ENCODE measurements around the gene RRP8. TPM values are rescaled to one million over a fixed set of nuclear protein-coding genes. Genes with fewer than 3 reads are reported as not detected.

RRP8 gene
- total RNA-seq, 1 donor from 2014 or later: 23.9 TPM

DNA sequence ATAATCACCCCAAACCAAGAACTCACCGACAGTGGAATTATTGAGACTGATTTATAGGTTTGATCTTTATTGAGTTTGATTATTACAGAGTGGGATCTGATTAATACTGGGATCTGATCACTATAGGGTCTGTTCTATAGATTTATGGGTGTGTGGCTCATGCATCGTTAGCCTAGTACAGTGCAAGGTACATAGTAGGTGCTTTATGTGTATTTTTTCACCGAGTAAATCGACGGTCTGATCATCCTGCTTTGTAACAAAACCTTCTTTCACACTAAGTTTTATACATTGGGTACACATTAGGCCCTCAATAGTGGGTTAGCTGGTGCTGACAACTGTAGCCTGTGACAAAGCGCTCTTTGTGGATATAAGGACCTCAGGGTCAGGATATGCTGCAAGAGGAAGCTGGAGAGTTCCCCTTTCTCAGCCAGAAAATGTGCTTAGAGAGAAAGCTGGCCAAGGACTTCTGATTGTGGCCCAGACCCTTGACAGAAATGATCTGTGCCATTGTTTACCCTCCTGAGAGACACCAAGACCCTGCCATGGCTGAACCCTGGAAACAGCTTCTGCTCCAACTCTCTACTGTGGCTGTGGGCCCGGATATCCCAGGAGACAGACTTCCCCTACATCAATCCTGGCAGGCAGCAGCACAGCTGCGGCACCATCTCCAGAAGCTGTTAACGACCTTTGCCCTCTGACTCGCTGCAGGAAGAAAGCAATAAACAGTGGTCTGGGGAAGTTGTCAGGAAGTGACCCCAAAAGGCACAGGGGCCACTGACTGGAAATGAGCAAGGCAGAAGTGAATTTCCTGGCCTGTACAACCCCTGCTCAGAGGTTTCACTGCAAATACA lies 31.9 kb upstream of the RRP8 start:
- H3K4me1 ChIP-seq (ENCODE audit: insufficient read depth, low read length): peaks cover 8% of the 10 kb centered on the region
- Mint-ChIP-seq H3K27me3 (ENCODE audit: low read depth, unreplicated experiment) (peaks cover 23% of the 10 kb centered on the region), H3K27ac (ENCODE audit: unreplicated experiment) (no peak overlapping the region)

DNA sequence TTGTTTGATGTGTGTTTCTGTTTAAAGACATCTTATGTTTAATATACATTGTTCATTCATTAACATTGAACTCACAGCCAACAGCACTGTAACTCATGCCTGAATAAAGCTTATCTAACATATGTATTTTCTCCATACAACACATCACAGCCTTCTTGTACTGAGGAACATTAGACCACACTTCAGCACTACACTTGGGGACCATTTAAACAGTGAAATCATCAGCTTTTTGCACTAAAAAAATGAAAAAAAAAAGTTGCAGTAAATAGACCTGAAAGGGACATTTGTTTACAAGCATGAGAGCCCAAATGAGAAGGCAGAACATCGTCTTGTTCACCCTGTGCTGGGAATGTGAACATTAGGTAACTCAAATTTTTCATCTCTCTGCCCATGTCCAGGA lies 31.1 kb upstream of the RRP8 start:
- H3K36me3 Mint-ChIP-seq (ENCODE audit: low read depth, unreplicated experiment): peaks cover 16% of the 10 kb centered on the region
- no peaks in the 10 kb centered on the region for H3K36me3 ChIP-seq (ENCODE audit: insufficient read depth, low read length)
- no peak for FAIRE-seq

More for the DNA sequence above, 31.9 kb upstream of the RRP8 start:
- Histone ChIP-seq H3K79me2 (ENCODE audit: insufficient read depth, low read length) (no peaks in the 10 kb centered on the region), H4K20me1 (ENCODE audit: insufficient read depth, low read length) (no peaks in the 10 kb centered on the region), H3K9me3 (ENCODE audit: insufficient read depth, low read depth, low read length) (no peaks in the 10 kb centered on the region), H3K9ac (ENCODE audit: low read length) (no peak overlapping the region), H2AFZ (ENCODE audit: low read depth, low read length) (peak overlapping the region; percentile 6), H3K36me3 (ENCODE audit: insufficient read depth, low read length) (no peaks in the 10 kb centered on the region), H3K4me2 (ENCODE audit: low read length) (peak overlapping the region; percentile 16), H3K27me3 (ENCODE audit: insufficient read depth, low read length) (no peaks in the 10 kb centered on the region), H3K4me3 (ENCODE audit: insufficient read depth, low read depth, low read length) (no peak overlapping the region), H3K27ac (ENCODE audit: low read depth, low read length) (no peak overlapping the region)
- Mint-ChIP-seq H3K36me3 (ENCODE audit: low read depth, unreplicated experiment) (peaks cover 16% of the 10 kb centered on the region), H3K9me3 (ENCODE audit: unreplicated experiment) (no peaks in the 10 kb centered on the region), H3K4me3 (ENCODE audit: unreplicated experiment) (no peak overlapping the region), H3K4me1 (ENCODE audit: low read depth, unreplicated experiment) (no peaks in the 10 kb centered on the region)
- DNase-seq (ENCODE audit: low read depth) (no peak), FAIRE-seq (no peak)
- TF ChIP-seq, protein P1, sequence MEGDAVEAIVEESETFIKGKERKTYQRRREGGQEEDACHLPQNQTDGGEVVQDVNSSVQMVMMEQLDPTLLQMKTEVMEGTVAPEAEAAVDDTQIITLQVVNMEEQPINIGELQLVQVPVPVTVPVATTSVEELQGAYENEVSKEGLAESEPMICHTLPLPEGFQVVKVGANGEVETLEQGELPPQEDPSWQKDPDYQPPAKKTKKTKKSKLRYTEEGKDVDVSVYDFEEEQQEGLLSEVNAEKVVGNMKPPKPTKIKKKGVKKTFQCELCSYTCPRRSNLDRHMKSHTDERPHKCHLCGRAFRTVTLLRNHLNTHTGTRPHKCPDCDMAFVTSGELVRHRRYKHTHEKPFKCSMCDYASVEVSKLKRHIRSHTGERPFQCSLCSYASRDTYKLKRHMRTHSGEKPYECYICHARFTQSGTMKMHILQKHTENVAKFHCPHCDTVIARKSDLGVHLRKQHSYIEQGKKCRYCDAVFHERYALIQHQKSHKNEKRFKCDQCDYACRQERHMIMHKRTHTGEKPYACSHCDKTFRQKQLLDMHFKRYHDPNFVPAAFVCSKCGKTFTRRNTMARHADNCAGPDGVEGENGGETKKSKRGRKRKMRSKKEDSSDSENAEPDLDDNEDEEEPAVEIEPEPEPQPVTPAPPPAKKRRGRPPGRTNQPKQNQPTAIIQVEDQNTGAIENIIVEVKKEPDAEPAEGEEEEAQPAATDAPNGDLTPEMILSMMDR (IDR thresholded peaks at IDR 0.05; ENCODE audit: insufficient read depth, low read depth, low read length): no peak
- no peak for TF ChIP-seq EZH2 (IDR thresholded peaks at IDR 0.05; ENCODE audit: insufficient read depth, low read length)

More for the DNA sequence above, 31.1 kb upstream of the RRP8 start:
- Histone ChIP-seq H3K4me3 (ENCODE audit: insufficient read depth, low read depth, low read length) (no peak overlapping the region), H3K79me2 (ENCODE audit: insufficient read depth, low read length) (no peaks in the 10 kb centered on the region), H3K27ac (ENCODE audit: low read depth, low read length) (no peak overlapping the region), H3K9me3 (ENCODE audit: insufficient read depth, low read depth, low read length) (no peaks in the 10 kb centered on the region), H3K9ac (ENCODE audit: low read length) (no peak overlapping the region), H3K27me3 (ENCODE audit: insufficient read depth, low read length) (no peaks in the 10 kb centered on the region), H3K4me1 (ENCODE audit: insufficient read depth, low read length) (peaks cover 8% of the 10 kb centered on the region), H3K4me2 (ENCODE audit: low read length) (no peak overlapping the region), H4K20me1 (ENCODE audit: insufficient read depth, low read length) (no peaks in the 10 kb centered on the region), H2AFZ (ENCODE audit: low read depth, low read length) (no peak overlapping the region)
- TF ChIP-seq EZH2 (IDR thresholded peaks at IDR 0.05; ENCODE audit: insufficient read depth, low read length): no peak
- TF ChIP-seq, protein P1 (IDR thresholded peaks at IDR 0.05; ENCODE audit: insufficient read depth, low read depth, low read length): no peak
- DNase-seq (ENCODE audit: low read depth): no peak
- no peak overlapping the region for H3K27ac Mint-ChIP-seq (ENCODE audit: unreplicated experiment)
- H3K9me3 Mint-ChIP-seq (ENCODE audit: unreplicated experiment): no peaks in the 10 kb centered on the region
- peaks cover 26% of the 10 kb centered on the region for H3K27me3 Mint-ChIP-seq (ENCODE audit: low read depth, unreplicated experiment)
- H3K4me1 Mint-ChIP-seq (ENCODE audit: low read depth, unreplicated experiment): no peaks in the 10 kb centered on the region
- no peak overlapping the region for H3K4me3 Mint-ChIP-seq (ENCODE audit: unreplicated experiment)
